Transverse colon (tissue), 4 donors: ENCODE data around the gene NAALADL2. TPM values are rescaled to one million over a fixed set of nuclear protein-coding genes. Genes with fewer than 3 reads are reported as not detected.

Experiments
- DNase-seq: peaks from one replicate; pipeline ENCODE4 v3.0.0-alpha.2; 2019
- H3K27ac ChIP-seq, 4 donors: fragments of 200-600 bp; sonication (generic); 2 replicates each; pipeline ENCODE4 v1.5.1; 2016 to 2018; ENCODE audit warnings: inconsistent platforms in 4 of 4
- H3K27me3 ChIP-seq: fragments of 200-600 bp; sonication (generic); 2 replicates; pipeline ENCODE4 v1.5.1; 2017; ENCODE audit warnings: inconsistent platforms
- H3K36me3 ChIP-seq, 4 donors: fragments of 200-600 bp; sonication (generic); 2 replicates each; pipeline ENCODE4 v1.5.1; 2017 to 2019; ENCODE audit warnings: inconsistent platforms in 4 of 4
- H3K4me1 ChIP-seq, 4 donors: fragments of 200-600 bp; sonication (generic); 2 replicates each; pipeline ENCODE4 v1.5.1; 2017 to 2020; ENCODE audit warnings: inconsistent platforms in 4 of 4
- H3K4me3 ChIP-seq, 4 donors: fragments of 200-600 bp; sonication (generic); 1 replicate in 1 of 4; 2 replicates in 3 of 4; pipeline versions ENCODE4 v1.5.1 to v1.6.1; 2017 to 2019; ENCODE audit warnings: inconsistent platforms in 4 of 4
- H3K9me3 ChIP-seq, 2 donors: fragments of 200-600 bp; sonication (generic); 2 replicates each; pipeline ENCODE4 v1.5.1; 2017 to 2019; ENCODE audit warnings: inconsistent platforms in 2 of 2
- EP300 ChIP-seq: sonication (generic); formaldehyde crosslinking; IDR thresholded peaks from one replicate; pipeline ENCODE4 v1.6.1; 2017; ENCODE audit warnings: antibody characterized with exemption, low read depth
- POLR2A ChIP-seq: fragments of 450-650 bp; IDR thresholded peaks from one replicate; pipeline ENCODE4 v1.6.1; 2016; ENCODE audit warnings: antibody characterized with exemption, mild to moderate bottlenecking, moderate library complexity
- POLR2AphosphoS5 ChIP-seq, 3 donors: sonication (generic); formaldehyde crosslinking; IDR thresholded peaks; one replicate each; pipeline ENCODE4 v1.6.1; 2016; ENCODE audit warnings: antibody characterized with exemption in 3 of 3
- WGBS, 2 donors: methylation state at CpG; one replicate each; pipeline ENCODE4 v1.1.5; 2018; ENCODE audit warnings: low coverage in 1 of 2; 5-methylcytosine and 5-hydroxymethylcytosine counted together
- in situ Hi-C, 4 donors: fragments of 200-750 bp; cut with MboI; loops; one replicate each; pipeline versions ENCODE4 v1.15.0 to v1.15.1; 2017; ENCODE audit warnings: low sequenced_read_pairs in 3 of 4, low pct_ligation_motif_present in 1 of 4, low pct_unique_long_range_greater_than_20kb in 1 of 4
- intact Hi-C: fragments of 100-400 bp; cut with DNase I; formaldehyde crosslinking; loops from one replicate; pipeline ENCODE4 v1.15.1; 2023; ENCODE audit warnings: low total_unique reads
- total RNA-seq, 4 donors: library from RNA; depleted of rRNA; stranded (reverse); fragments of >200 nt; gene quantifications; one replicate each; pipeline ENCODE4 v1.1.0, GENCODE V29; 2016
- TF ChIP-seq, protein P1 (sequence below), 5 experiments: fragments of 200-600 bp in 3 of 5; fragments of 450-650 bp in 2 of 5; sonication (generic) in 3 of 5; IDR thresholded peaks; 1 replicate in 2 of 5; 2 replicates in 3 of 5; pipeline ENCODE4 v1.5.1; 2016 to 2017; ENCODE audit warnings: antibody characterized with exemption in 5 of 5, inconsistent platforms in 3 of 5, mild to moderate bottlenecking in 2 of 5, moderate library complexity in 1 of 5

The NAALADL2 gene
- total RNA-seq, 4 donors from 2014 or later: 10.1 to 22.7 (median 15.1) TPM

DNA sequence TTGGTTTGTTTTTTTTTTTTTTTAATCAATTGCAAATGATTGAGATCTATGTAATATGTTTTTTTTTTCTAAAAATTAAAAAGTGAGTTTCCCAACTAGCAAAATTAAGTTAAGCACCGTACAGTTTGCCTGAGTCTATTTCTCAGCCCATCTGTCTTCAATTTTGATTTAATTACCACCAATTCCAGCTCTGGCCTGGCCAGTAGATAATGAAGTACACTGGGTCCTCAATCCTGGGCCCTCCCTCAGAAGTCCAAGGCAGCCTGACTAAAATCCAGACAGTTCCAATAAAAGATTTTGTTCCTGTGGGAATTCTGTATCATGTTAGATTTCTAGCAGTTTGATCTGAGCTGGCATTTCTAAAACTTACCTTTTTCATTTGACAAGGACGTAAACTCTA, 887.2 kb downstream of the NAALADL2 start:
- no peak for TF ChIP-seq EP300
- TF ChIP-seq, protein P1, sequence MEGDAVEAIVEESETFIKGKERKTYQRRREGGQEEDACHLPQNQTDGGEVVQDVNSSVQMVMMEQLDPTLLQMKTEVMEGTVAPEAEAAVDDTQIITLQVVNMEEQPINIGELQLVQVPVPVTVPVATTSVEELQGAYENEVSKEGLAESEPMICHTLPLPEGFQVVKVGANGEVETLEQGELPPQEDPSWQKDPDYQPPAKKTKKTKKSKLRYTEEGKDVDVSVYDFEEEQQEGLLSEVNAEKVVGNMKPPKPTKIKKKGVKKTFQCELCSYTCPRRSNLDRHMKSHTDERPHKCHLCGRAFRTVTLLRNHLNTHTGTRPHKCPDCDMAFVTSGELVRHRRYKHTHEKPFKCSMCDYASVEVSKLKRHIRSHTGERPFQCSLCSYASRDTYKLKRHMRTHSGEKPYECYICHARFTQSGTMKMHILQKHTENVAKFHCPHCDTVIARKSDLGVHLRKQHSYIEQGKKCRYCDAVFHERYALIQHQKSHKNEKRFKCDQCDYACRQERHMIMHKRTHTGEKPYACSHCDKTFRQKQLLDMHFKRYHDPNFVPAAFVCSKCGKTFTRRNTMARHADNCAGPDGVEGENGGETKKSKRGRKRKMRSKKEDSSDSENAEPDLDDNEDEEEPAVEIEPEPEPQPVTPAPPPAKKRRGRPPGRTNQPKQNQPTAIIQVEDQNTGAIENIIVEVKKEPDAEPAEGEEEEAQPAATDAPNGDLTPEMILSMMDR (IDR thresholded peaks at IDR 0.05): no peak
- no peak for TF ChIP-seq POLR2A
- TF ChIP-seq POLR2AphosphoS5 (IDR thresholded peaks at IDR 0.05): no peak
- DNase-seq: no peak
- Histone ChIP-seq H3K27me3 (no peaks in the 10 kb centered on the region), H3K4me1 (no peaks in the 10 kb centered on the region), H3K4me3 (no peak overlapping the region), H3K9me3 (no peaks in the 10 kb centered on the region), H3K36me3 (no peaks in the 10 kb centered on the region), H3K27ac (no peak overlapping the region)
- intact Hi-C loops (no loop called here), in situ Hi-C loops (no loop called here)
- 89 to 90% methylated on average over 2 of the region's 2 CpGs for WGBS, 2 donors

DNA sequence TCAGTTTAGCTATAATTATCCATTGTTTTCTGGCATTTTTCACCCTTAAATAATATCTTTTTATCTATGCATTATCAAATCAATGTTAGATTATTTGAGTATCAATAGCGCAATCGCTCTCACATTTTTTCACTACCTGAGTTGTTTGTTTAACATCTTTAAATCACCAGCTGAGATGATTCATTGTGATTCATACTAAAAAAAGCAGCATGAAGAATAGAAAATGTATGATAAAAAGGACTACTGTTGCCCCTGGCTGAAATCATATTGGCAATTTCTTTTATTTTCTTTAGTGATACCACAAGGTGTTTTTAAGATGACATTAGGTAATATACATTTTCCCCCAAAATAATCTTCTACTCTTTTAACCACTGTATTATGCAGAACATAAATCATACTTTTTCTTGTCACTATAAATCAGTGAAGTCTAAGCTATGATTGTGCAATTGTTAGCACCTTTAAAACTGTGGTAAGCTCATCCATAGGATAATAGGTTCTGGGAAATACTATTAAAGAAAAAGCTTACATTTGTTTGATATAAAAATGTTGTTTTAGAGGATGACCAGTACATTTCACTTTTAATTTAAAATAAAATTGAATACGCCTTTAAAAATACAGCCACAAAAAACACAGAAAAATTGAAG, 889.1 kb downstream of the NAALADL2 start:
- DNase-seq: no peak
- TF ChIP-seq EP300 (no peak), POLR2A (no peak)
- H3K27ac ChIP-seq: no peak overlapping the region
- H3K27me3 ChIP-seq: no peaks in the 10 kb centered on the region
- 94 to 100% methylated on average over 3 of the region's 3 CpGs for WGBS, 2 donors
- H3K9me3 ChIP-seq: no peaks in the 10 kb centered on the region
- no peaks in the 10 kb centered on the region for H3K4me1 ChIP-seq
- intact Hi-C loops (no loop called here), in situ Hi-C loops (no loop called here)
- no peak overlapping the region for H3K4me3 ChIP-seq
- no peaks in the 10 kb centered on the region for H3K36me3 ChIP-seq

DNA sequence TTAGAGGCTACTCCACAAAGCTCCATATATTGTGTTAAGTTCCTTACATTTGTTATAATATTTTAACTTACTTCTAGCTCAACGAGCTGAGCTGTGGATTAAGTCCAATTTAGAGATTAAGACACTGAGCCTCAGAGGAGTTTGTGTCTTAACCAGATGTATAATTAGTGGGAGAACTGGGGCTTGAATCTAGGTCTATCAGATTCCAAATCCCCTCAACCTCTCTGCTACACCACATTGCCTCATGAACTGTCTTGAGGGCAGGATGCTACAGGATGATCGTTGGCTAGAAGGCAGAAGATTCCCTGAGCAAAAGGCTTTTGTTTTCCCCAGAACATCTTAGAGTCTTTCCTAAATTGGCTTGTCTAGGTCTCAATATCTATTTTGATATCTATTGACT, 890.8 kb downstream of the NAALADL2 start:
- Histone ChIP-seq H3K4me1 (no peaks in the 10 kb centered on the region), H3K9me3 (no peaks in the 10 kb centered on the region), H3K27me3 (no peaks in the 10 kb centered on the region), H3K27ac (no peak overlapping the region), H3K4me3 (no peak overlapping the region), H3K36me3 (no peaks in the 10 kb centered on the region)
- in situ Hi-C loops (no loop called here), intact Hi-C loops (no loop called here)
- WGBS, 2 donors: 72 to 82% methylated on average over 2 of the region's 2 CpGs
- no peak for DNase-seq
- TF ChIP-seq, protein P1 (IDR thresholded peaks at IDR 0.05): no peak
- no peak for TF ChIP-seq POLR2A
- no peak for TF ChIP-seq POLR2AphosphoS5 (IDR thresholded peaks at IDR 0.05)
- TF ChIP-seq EP300: no peak

DNA sequence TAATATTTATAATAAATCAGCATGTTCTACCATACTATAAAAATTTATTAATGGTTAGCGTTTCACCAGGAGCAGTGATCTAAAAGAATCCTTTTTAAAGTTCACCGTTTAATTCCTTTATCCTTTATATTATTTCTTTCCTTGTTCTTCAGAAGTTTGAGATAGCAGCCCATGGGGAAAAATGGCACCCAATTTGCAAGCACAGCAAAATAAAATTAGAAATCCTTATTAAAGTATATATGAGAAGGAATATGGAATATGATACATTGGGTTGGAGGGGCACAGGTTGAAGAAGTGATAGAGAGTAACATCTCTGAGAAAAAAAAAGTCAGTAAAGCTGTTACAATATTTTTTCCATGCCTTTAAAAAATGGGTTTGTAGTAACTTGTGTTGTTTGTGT, 892.0 kb downstream of the NAALADL2 start:
- TF ChIP-seq EP300: no peak
- TF ChIP-seq, protein P1 (IDR thresholded peaks at IDR 0.05): no peak
- TF ChIP-seq POLR2A: no peak
- TF ChIP-seq POLR2AphosphoS5 (IDR thresholded peaks at IDR 0.05): no peak
- Histone ChIP-seq H3K36me3 (no peaks in the 10 kb centered on the region), H3K9me3 (no peaks in the 10 kb centered on the region), H3K27me3 (no peaks in the 10 kb centered on the region), H3K4me1 (no peaks in the 10 kb centered on the region), H3K27ac (no peak overlapping the region), H3K4me3 (no peak overlapping the region)
- DNase-seq: no peak
- intact Hi-C loops: no loop called here
- in situ Hi-C loops: no loop called here
- 93 to 95% methylated on average over 2 of the region's 2 CpGs for WGBS, 2 donors

DNA sequence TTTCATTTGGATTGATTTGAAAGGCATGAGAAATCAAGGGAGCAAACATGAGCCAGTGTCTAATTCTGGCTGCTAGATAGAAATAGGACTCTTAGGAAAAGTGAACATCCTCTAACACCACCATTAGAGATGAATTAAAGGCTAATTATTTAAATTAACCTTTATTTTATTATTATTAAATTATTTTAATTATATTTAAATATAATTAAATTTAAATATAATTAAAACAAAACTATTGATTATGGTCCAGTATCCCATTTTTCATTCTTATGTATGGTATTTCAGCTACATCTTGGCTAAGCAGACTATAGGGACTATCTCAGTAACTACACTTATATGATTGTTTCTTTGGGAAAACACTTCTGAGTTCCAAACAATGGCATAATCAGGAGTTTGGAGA, 904.8 kb downstream of the NAALADL2 start:
- no peaks in the 10 kb centered on the region for H3K36me3 ChIP-seq
- TF ChIP-seq POLR2A (no peak), EP300 (no peak), POLR2AphosphoS5 (IDR thresholded peaks at IDR 0.05) (no peak)
- TF ChIP-seq, protein P1 (IDR thresholded peaks at IDR 0.05): no peak
- no peaks in the 10 kb centered on the region for H3K4me1 ChIP-seq
- no peak overlapping the region for H3K4me3 ChIP-seq
- in situ Hi-C loops (no loop called here), intact Hi-C loops (no loop called here)
- H3K27ac ChIP-seq: no peak overlapping the region
- DNase-seq: no peak
- no peaks in the 10 kb centered on the region for H3K27me3 ChIP-seq
- H3K9me3 ChIP-seq: no peaks in the 10 kb centered on the region
